Tibial artery (tissue), 4 donors: ENCODE measurements around the gene SCARB1.

ENCODE experiments used
- DNase-seq, 2 donors: peaks; one replicate each; pipeline ENCODE4 v3.0.0-alpha.2; 2019
- H3K27ac ChIP-seq, 2 donors: fragments of 200-600 bp; sonication (generic) in 1 of 2; 1 replicate in 1 of 2; 2 replicates in 1 of 2; pipeline ENCODE4 v1.5.1; 2018 to 2019; ENCODE audit warnings: mild to moderate bottlenecking in 1 of 2
- H3K27me3 ChIP-seq, 2 donors: fragments of 200-600 bp; sonication (generic) in 1 of 2; one replicate each; pipeline versions ENCODE4 v1.5.1 to v1.6.0; 2016 to 2019
- H3K36me3 ChIP-seq, 3 donors: fragments of 200-600 bp; sonication (generic) in 2 of 3; one replicate each; pipeline ENCODE4 v1.5.1; 2016 to 2019; ENCODE audit warnings: mild to moderate bottlenecking in 2 of 3
- H3K4me1 ChIP-seq, 4 donors: fragments of 200-600 bp; sonication (generic) in 2 of 4; 1 replicate in 3 of 4; 2 replicates in 1 of 4; pipeline ENCODE4 v1.5.1; 2016 to 2019
- H3K4me3 ChIP-seq, 2 donors: fragments of 200-600 bp; sonication (generic) in 1 of 2; 1 replicate in 1 of 2; 2 replicates in 1 of 2; pipeline ENCODE4 v1.5.1; 2018 to 2019; ENCODE audit warnings: mild to moderate bottlenecking in 2 of 2
- H3K9me3 ChIP-seq, 3 donors: fragments of 200-600 bp; sonication (generic) in 1 of 3; one replicate each; pipeline ENCODE4 v1.5.1; 2016 to 2019
- intact Hi-C: fragments of 100-400 bp; cut with DNase I; formaldehyde crosslinking; loops from one replicate; pipeline ENCODE4 v1.15.0; 2023; ENCODE audit warnings: low total_unique reads
- TF ChIP-seq, protein P1 (sequence below), 2 experiments: fragments of 200-600 bp in 1 of 2; fragments of 450-650 bp in 1 of 2; IDR thresholded peaks; one replicate each; pipeline ENCODE4 v1.5.1; 2017 to 2019; ENCODE audit warnings: antibody characterized with exemption in 2 of 2, mild to moderate bottlenecking in 1 of 2, moderate library complexity in 1 of 2

Gene SCARB1

DNA sequence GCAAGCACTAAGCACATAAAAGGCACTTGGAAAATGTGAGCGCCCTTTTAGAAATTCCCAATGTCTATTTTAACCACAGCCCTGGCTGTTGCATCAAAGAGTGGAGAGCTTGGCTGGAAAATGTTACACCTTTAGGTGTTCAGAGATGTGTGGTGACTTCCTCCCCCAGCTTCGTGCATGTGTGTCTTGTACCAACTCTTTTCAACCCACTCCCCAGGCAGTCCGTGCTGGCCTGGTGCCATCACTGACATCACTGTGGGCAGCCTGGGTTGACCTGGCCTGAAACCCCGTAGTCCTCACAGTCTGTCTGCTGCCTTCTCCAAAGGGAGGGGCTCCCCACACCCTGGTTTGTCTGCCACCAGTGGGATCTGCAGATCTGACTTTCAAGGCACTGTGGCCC lies 101.8 kb downstream of the SCARB1 start:
- Histone ChIP-seq H3K36me3 (no peaks in the 10 kb centered on the region), H3K4me1 (peaks cover 6 to 74% (median 55%) of the 10 kb centered on the region in 4 donors), H3K9me3 (peaks cover 0 to 13% (median 3%) of the 10 kb centered on the region in 3 donors), H3K4me3 (no peak overlapping the region), H3K27ac (no peak overlapping the region), H3K27me3 (no peaks in the 10 kb centered on the region)
- DNase-seq = no peak
- TF ChIP-seq, protein P1, sequence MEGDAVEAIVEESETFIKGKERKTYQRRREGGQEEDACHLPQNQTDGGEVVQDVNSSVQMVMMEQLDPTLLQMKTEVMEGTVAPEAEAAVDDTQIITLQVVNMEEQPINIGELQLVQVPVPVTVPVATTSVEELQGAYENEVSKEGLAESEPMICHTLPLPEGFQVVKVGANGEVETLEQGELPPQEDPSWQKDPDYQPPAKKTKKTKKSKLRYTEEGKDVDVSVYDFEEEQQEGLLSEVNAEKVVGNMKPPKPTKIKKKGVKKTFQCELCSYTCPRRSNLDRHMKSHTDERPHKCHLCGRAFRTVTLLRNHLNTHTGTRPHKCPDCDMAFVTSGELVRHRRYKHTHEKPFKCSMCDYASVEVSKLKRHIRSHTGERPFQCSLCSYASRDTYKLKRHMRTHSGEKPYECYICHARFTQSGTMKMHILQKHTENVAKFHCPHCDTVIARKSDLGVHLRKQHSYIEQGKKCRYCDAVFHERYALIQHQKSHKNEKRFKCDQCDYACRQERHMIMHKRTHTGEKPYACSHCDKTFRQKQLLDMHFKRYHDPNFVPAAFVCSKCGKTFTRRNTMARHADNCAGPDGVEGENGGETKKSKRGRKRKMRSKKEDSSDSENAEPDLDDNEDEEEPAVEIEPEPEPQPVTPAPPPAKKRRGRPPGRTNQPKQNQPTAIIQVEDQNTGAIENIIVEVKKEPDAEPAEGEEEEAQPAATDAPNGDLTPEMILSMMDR (IDR thresholded peaks at IDR 0.05) = no peak
- intact Hi-C loops = loop anchor here (10.0 kb wide), 1 partner anchor 377 kb away; no protein-coding TSS in a partner anchor

DNA sequence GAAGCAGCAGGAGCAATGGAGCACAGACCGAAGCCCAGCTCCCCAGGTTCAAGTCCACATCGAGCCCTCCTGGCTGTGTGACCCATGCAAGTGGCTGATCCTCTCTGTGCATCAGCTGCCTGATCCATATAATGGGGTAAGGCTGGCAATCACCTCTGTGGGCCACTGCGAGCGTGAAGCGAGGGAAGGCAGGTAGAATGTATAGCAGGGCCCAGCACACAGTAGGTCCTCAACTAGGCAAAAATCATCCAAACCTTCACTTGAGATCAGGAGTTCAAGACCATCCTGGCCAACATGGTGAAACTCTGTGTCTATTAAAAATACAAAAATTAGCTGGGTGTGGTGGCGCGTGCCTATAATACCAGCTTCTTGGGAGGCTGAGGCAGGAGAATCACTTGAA lies 102.6 kb downstream of the SCARB1 start:
- Histone ChIP-seq H3K27me3 (no peaks in the 10 kb centered on the region), H3K36me3 (no peaks in the 10 kb centered on the region), H3K4me3 (no peak overlapping the region), H3K4me1 (peaks cover 0 to 67% (median 47%) of the 10 kb centered on the region in 4 donors), H3K9me3 (peaks cover 0 to 13% (median 3%) of the 10 kb centered on the region in 3 donors), H3K27ac (no peak overlapping the region)
- intact Hi-C loops = loop anchor here (10.0 kb wide), 1 partner anchor 376 kb away; no protein-coding TSS in a partner anchor
- no peak for DNase-seq
- TF ChIP-seq, protein P1 (IDR thresholded peaks at IDR 0.05) = no peak

DNA sequence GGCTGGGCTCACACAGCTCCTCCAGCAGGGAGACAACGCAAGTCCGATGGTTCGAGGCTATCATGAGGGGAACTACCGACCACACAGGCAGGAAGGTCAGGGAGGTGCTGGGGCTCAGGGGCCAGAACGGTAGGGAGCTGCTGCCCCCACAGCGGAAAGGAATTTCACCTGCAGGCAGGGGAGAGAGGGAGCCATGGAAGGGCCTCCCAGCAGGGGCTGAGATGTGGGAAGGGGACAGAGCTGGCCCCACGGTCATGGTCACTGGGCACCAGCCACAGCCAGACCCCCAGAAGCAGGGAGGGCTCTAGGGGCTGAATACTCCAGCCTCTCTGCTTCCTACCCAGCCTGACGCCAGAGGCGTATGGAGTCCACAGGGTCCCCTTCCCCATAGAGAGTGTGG lies 103.1 kb downstream of the SCARB1 start:
- Histone ChIP-seq H3K27ac (no peak overlapping the region), H3K9me3 (peaks cover 0 to 13% (median 3%) of the 10 kb centered on the region in 3 donors), H3K27me3 (no peaks in the 10 kb centered on the region), H3K4me3 (no peak overlapping the region), H3K36me3 (no peaks in the 10 kb centered on the region), H3K4me1 (peaks cover 0 to 67% (median 44%) of the 10 kb centered on the region in 4 donors)
- intact Hi-C loops = loop anchor here (10.0 kb wide), 1 partner anchor 376 kb away; no protein-coding TSS in a partner anchor
- DNase-seq = no peak
- TF ChIP-seq, protein P1 (IDR thresholded peaks at IDR 0.05) = no peak

DNA sequence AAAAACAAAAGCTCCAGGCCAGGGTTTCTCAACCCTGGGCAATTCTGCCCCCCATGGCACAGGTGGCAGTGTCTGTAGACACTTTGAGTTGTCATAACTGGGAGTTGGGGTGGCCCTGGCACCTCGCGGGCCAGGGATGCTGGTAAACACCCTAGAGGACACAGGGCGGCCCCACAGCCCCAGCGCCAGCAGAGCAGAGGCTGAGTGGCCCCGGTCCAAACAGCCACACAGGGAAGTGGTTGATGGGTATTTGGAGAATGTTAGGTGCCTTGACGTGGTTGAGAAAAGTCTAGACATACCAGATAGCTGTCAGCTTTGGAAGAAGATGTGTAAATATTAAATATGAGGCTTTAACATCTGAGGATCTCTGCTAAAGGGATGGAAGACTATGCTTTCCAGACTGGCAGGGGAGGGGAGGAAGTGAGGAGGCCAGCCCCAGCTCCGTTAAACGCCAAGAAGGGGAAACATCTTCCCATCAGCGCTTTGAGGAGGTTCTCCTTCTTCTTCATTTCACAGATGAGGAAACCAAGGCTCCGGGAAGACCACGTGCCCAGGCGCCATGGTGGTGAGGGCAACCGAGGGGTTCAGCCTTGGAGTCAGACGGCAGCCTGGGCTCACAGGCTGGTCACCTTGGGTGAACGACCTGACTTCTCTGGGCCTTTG lies 103.7 kb downstream of the SCARB1 start:
- Histone ChIP-seq H3K36me3 (no peaks in the 10 kb centered on the region), H3K27ac (peak overlapping the region in 1 of 2 donors; percentile 24), H3K27me3 (no peaks in the 10 kb centered on the region), H3K9me3 (peaks cover 0 to 13% (median 3%) of the 10 kb centered on the region in 3 donors), H3K4me1 (peaks cover 0 to 67% (median 43%) of the 10 kb centered on the region in 4 donors), H3K4me3 (no peak overlapping the region)
- TF ChIP-seq, protein P1 (IDR thresholded peaks at IDR 0.05) = no peak
- DNase-seq = no peak
- intact Hi-C loops = loop anchor here (10.0 kb wide), 1 partner anchor 375 kb away; no protein-coding TSS in a partner anchor

DNA sequence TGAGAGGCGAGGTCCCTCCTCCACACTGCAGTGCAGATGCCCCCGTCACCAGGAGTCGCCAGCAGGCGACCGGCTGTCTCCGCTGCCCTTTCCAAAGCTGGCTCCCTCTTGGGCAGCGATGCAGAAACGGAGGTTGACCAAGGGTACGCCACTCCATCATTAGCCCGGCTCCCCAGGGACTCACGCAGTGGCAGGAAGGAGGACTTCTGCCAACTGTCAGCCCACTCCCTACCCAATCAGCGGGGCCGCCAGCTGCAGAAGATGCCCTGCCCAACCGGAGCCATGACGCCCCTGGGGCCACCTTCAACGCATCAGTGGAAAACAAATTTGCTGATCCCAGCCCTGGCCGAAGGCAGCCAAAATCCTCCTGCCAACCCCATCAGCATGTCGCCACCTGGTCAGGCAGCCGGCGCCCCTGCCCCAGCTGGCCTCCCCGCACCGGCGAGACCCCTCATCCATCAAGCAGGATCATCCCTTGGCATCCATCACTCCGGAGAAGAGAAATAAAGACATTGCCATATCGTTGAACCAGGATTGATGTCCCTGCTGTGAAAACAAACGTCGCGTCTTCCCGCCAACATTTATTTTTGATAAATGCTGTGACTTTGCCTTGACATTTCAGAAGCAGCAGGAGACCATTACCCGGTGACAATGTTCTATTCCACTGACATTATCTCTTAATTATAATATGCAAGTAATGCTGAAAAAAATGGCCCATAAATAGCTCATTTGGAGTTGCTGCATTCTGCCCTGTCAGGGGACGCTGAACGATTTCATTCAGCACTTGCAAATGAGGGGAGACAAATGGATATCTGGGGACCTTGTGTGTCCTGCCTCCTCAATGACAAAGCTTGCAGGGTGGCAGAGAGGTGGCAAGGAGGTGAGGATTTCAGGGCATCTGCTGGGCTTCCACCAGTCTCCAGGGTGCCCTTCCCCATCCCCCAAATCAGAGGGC lies 105.1 kb downstream of the SCARB1 start:
- no peak overlapping the region for H3K4me3 ChIP-seq
- H3K27ac ChIP-seq = no peak overlapping the region
- H3K9me3 ChIP-seq = peaks cover 0 to 3% (median 1%) of the 10 kb centered on the region in 3 donors
- H3K27me3 ChIP-seq = no peaks in the 10 kb centered on the region
- peak in 1 of 2 donors; percentile 73 for DNase-seq
- intact Hi-C loops = no loop called here
- no peaks in the 10 kb centered on the region for H3K36me3 ChIP-seq
- TF ChIP-seq, protein P1 (IDR thresholded peaks at IDR 0.05) = no peak
- H3K4me1 ChIP-seq = peaks cover 0 to 66% (median 42%) of the 10 kb centered on the region in 4 donors
